IMR-90 (cell line): ENCODE measurements around the gene DNM2.

Experiments used
- CHD1 ChIP-seq: IDR thresholded peaks from 2 replicates; pipeline ENCODE4 v1.6.1; 2012; ENCODE audit warnings: low read depth, low read length, improper control_type of control experiment
- FOS ChIP-seq: fragments of 150-350 bp; IDR thresholded peaks from 2 replicates; pipeline ENCODE4 v1.6.1; 2016; ENCODE audit warnings: low read depth, low read length
- MXI1 ChIP-seq: IDR thresholded peaks from 2 replicates; pipeline ENCODE4 v1.6.1; 2012; ENCODE audit warnings: low read depth, mild to moderate bottlenecking, low read length, moderate library complexity, borderline replicate concordance
- POLR2A ChIP-seq: IDR thresholded peaks from 2 replicates; pipeline ENCODE4 v1.6.1; 2012; ENCODE audit warnings: mild to moderate bottlenecking, low read depth, low read length
- RAD21 ChIP-seq: IDR thresholded peaks from 2 replicates; pipeline ENCODE4 v1.6.1; 2012; ENCODE audit warnings: low read length, improper control_type of control experiment
- SMC3 ChIP-seq: fragments of 150-350 bp; IDR thresholded peaks from 2 replicates; pipeline ENCODE4 v1.6.1; 2016; ENCODE audit warnings: low read depth, mild to moderate bottlenecking, antibody characterized with exemption, low read length, moderate library complexity
- TF ChIP-seq, protein P1 (sequence below): conservative IDR thresholded peaks from 2 replicates; pipeline ENCODE4 v1.5.1; 2012; ENCODE audit warnings: mild to moderate bottlenecking, low read depth, low read length, improper control_type of control experiment
- TF ChIP-seq, protein P2 (sequence below): fragments of 150-350 bp; IDR thresholded peaks from 2 replicates; pipeline ENCODE4 v1.6.1; 2017; ENCODE audit warnings: mild to moderate bottlenecking, antibody characterized with exemption, low read length, low read depth
- TF ChIP-seq, protein P3 (sequence below): fragments of 150-350 bp; IDR thresholded peaks from 2 replicates; pipeline ENCODE4 v1.6.1; 2016; ENCODE audit warnings: low read depth, mild to moderate bottlenecking, low read length, moderate library complexity, borderline replicate concordance

DNA sequence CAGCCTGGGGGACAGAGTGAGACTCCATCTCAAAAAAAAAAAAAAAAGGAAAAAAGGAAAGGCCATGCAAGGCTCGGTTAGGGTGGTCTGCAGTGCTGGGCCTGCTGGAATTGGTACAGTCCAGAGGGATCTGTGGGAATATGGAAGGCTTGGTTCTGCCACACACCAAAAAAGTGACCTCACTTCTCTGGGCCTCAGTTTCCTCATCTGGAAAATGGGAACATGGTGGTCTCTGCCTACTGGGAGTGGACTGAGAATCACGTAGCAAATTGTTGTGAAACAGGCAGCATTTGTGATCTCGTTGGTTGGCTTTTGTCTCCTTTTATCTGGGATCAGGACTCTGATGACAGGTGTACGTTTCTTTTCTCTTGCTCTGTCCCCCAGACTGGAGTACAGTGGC is 7.5 kb downstream of the DNM2 start:
- TF ChIP-seq, protein P1, sequence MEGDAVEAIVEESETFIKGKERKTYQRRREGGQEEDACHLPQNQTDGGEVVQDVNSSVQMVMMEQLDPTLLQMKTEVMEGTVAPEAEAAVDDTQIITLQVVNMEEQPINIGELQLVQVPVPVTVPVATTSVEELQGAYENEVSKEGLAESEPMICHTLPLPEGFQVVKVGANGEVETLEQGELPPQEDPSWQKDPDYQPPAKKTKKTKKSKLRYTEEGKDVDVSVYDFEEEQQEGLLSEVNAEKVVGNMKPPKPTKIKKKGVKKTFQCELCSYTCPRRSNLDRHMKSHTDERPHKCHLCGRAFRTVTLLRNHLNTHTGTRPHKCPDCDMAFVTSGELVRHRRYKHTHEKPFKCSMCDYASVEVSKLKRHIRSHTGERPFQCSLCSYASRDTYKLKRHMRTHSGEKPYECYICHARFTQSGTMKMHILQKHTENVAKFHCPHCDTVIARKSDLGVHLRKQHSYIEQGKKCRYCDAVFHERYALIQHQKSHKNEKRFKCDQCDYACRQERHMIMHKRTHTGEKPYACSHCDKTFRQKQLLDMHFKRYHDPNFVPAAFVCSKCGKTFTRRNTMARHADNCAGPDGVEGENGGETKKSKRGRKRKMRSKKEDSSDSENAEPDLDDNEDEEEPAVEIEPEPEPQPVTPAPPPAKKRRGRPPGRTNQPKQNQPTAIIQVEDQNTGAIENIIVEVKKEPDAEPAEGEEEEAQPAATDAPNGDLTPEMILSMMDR, result no peak
- TF ChIP-seq POLR2A (no peak), RAD21 (no peak), SMC3 (no peak), CHD1 (no peak), MXI1 (no peak), FOS (no peak)
- TF ChIP-seq, protein P2, sequence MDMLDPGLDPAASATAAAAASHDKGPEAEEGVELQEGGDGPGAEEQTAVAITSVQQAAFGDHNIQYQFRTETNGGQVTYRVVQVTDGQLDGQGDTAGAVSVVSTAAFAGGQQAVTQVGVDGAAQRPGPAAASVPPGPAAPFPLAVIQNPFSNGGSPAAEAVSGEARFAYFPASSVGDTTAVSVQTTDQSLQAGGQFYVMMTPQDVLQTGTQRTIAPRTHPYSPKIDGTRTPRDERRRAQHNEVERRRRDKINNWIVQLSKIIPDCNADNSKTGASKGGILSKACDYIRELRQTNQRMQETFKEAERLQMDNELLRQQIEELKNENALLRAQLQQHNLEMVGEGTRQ, result no peak
- TF ChIP-seq, protein P3, sequence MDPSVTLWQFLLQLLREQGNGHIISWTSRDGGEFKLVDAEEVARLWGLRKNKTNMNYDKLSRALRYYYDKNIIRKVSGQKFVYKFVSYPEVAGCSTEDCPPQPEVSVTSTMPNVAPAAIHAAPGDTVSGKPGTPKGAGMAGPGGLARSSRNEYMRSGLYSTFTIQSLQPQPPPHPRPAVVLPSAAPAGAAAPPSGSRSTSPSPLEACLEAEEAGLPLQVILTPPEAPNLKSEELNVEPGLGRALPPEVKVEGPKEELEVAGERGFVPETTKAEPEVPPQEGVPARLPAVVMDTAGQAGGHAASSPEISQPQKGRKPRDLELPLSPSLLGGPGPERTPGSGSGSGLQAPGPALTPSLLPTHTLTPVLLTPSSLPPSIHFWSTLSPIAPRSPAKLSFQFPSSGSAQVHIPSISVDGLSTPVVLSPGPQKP, result no peak
